Measurements from ENCODE around the gene NAA38. TPM values are rescaled to one million over a fixed set of nuclear protein-coding genes. Genes with fewer than 3 reads are reported as not detected.

NAA38 gene
- total and polyA plus RNA-seq, 7 experiments from 2014 or later: 22.1 to 132 (median 30.3) TPM

- H3K4me3 Mint-ChIP-seq: no peak overlapping the region
- CTCF ChIA-PET: no interaction called here
- peaks cover 0 to 10% (median 8%) of the 10 kb centered on the region in 7 donors for H3K4me1 Mint-ChIP-seq
- DNase-seq (no peak), ATAC-seq (no peak)
- H3K4me1 ChIP-seq (ENCODE audit: control insufficient read depth in 2 of 2, insufficient read depth in 2 of 2, low read length in 2 of 2): peaks cover 0 to 4% of the 10 kb centered on the region in 2 donors
- H3K9me3 Mint-ChIP-seq: peaks cover 0 to 2% (median 0%) of the 10 kb centered on the region in 11 donors
- H3K27me3 Mint-ChIP-seq: peaks cover 7 to 35% (median 14%) of the 10 kb centered on the region in 5 donors
- POLR2A ChIA-PET: no interaction called here
- H3K27ac Mint-ChIP-seq: no peak overlapping the region
- intact Hi-C loops (cut with micrococcal nuclease): no loop called here
- H3K36me3 Mint-ChIP-seq: no peaks in the 10 kb centered on the region
- peaks cover 0 to 3% of the 10 kb centered on the region in 2 donors for H3K27me3 ChIP-seq (ENCODE audit: control insufficient read depth in 2 of 2, insufficient read depth in 2 of 2, low read length in 2 of 2)
- H3K27ac ChIP-seq (ENCODE audit: low read depth, low read length): no peak overlapping the region
- H3K36me3 ChIP-seq (ENCODE audit: control insufficient read depth in 2 of 3, insufficient read depth in 3 of 3, low read length in 3 of 3): no peaks in the 10 kb centered on the region
- no peaks in the 10 kb centered on the region for H3K9me3 ChIP-seq (ENCODE audit: control insufficient read depth in 2 of 3, low read length in 3 of 3)
- no peak overlapping the region for H3K4me3 ChIP-seq (ENCODE audit: low read length)
These were observed 50.2 kb downstream of the NAA38 start for GRCh38 chr17:7807206-7807605.

Other genes with a start within 250 kb of the NAA38 start
- 10 to 100 TPM; 24.6 to 46.9 (median 34.0) TPM for gene FXR2, start 242.7 kb downstream of the NAA38 start, total RNA-seq
- 10 to 100 TPM in 1 of 2 donors, 1 to 10 TPM in 1; 5.5 to 21.6 TPM for gene FXR2, start 242.7 kb downstream of the NAA38 start, polyA plus RNA-seq
- gene SAT2, start 229.7 kb downstream of the NAA38 start, total RNA-seq: 10 to 100 TPM; 26.5 to 95.0 (median 77.2) TPM
- gene SAT2, start 229.7 kb downstream of the NAA38 start, polyA plus RNA-seq: 10 to 100 TPM; 42.0 to 47.2 TPM
- not detected for gene SHBG, start 227.4 kb downstream of the NAA38 start, total RNA-seq
- not detected for gene SHBG, start 227.4 kb downstream of the NAA38 start, polyA plus RNA-seq
- 1 to 10 TPM in 1 of 5 experiments, under 1 TPM in 4; 0.12 to 1.1 (median 0.29) TPM for gene ATP1B2, start 206.6 kb downstream of the NAA38 start, total RNA-seq
- gene ATP1B2, start 206.6 kb downstream of the NAA38 start, polyA plus RNA-seq: not detected
- 100 to 1,000 TPM in 3 of 5 experiments, 10 to 100 TPM in 2; 57.9 to 226 (median 104) TPM for gene TP53, start 170.1 kb downstream of the NAA38 start, total RNA-seq
- 10 to 100 TPM; 30.9 to 32.5 TPM for gene TP53, start 170.1 kb downstream of the NAA38 start, polyA plus RNA-seq
- gene WRAP53, start 169.1 kb downstream of the NAA38 start, total RNA-seq: 10 to 100 TPM in 2 of 5 experiments, 1 to 10 TPM in 3; 6.7 to 21.1 (median 9.6) TPM
- 10 to 100 TPM in 1 of 2 donors, 1 to 10 TPM in 1; 9.6 to 18.9 TPM for gene WRAP53, start 169.1 kb downstream of the NAA38 start, polyA plus RNA-seq
- not detected for gene EFNB3, start 152.4 kb downstream of the NAA38 start, total RNA-seq
- not detected for gene EFNB3, start 152.4 kb downstream of the NAA38 start, polyA plus RNA-seq
- under 1 TPM in 1 of 5 experiments, not detected in 4; 0.03 TPM for gene DNAH2, start 139.8 kb downstream of the NAA38 start, total RNA-seq
- not detected for gene DNAH2, start 139.8 kb downstream of the NAA38 start, polyA plus RNA-seq
- 100 to 1,000 TPM in 4 of 5 experiments, 10 to 100 TPM in 1; 32.2 to 179 (median 120) TPM for gene KDM6B, start 23.3 kb downstream of the NAA38 start, total RNA-seq
- gene KDM6B, start 23.3 kb downstream of the NAA38 start, polyA plus RNA-seq: 1 to 10 TPM in 1 of 2 donors, under 1 TPM in 1; 0.95 to 1.5 TPM
- gene TMEM88, start 2.5 kb downstream of the NAA38 start, total RNA-seq: 10 to 100 TPM in 4 of 5 experiments, under 1 TPM in 1; 0.70 to 32.7 (median 11.6) TPM
- gene TMEM88, start 2.5 kb downstream of the NAA38 start, polyA plus RNA-seq: not detected
- 10 to 100 TPM in 2 of 5 experiments, 1 to 10 TPM in 3; 8.4 to 14.2 (median 9.5) TPM for gene CYB5D1, start 444 bp upstream of the NAA38 start, total RNA-seq
- gene CYB5D1, start 444 bp upstream of the NAA38 start, polyA plus RNA-seq: 1 to 10 TPM; 7.5 to 7.9 TPM
- 100 to 1,000 TPM; 189 to 417 (median 359) TPM for gene CHD3, start 31.2 kb upstream of the NAA38 start, total RNA-seq
- gene CHD3, start 31.2 kb upstream of the NAA38 start, polyA plus RNA-seq: 10 to 100 TPM; 12.7 to 39.3 TPM
- 1 to 10 TPM; 2.6 to 8.2 (median 5.5) TPM for gene RNF227, start 58.7 kb upstream of the NAA38 start, total RNA-seq
- gene RNF227, start 58.7 kb upstream of the NAA38 start, polyA plus RNA-seq: 1 to 10 TPM; 3.2 to 4.9 TPM
- gene KCNAB3, start 72.3 kb upstream of the NAA38 start, total RNA-seq: 10 to 100 TPM in 4 of 5 experiments, 1 to 10 TPM in 1; 9.4 to 18.0 (median 17.5) TPM
- under 1 TPM; 0.10 to 0.25 TPM for gene KCNAB3, start 72.3 kb upstream of the NAA38 start, polyA plus RNA-seq
- gene TRAPPC1, start 74.4 kb upstream of the NAA38 start, total RNA-seq: 100 to 1,000 TPM in 3 of 5 experiments, 10 to 100 TPM in 2; 71.4 to 216 (median 103) TPM
- 100 to 1,000 TPM; 227 to 235 TPM for gene TRAPPC1, start 74.4 kb upstream of the NAA38 start, polyA plus RNA-seq
- gene CNTROB, start 74.6 kb upstream of the NAA38 start, total RNA-seq: 10 to 100 TPM; 29.0 to 50.5 (median 33.6) TPM
- 10 to 100 TPM; 10.4 to 16.7 TPM for gene CNTROB, start 74.6 kb upstream of the NAA38 start, polyA plus RNA-seq
- gene GUCY2D, start 145.1 kb upstream of the NAA38 start, total RNA-seq: under 1 TPM in 3 of 5 experiments, not detected in 2; 0.07 to 0.32 (median 0.20) TPM
- gene GUCY2D, start 145.1 kb upstream of the NAA38 start, polyA plus RNA-seq: under 1 TPM in 1 of 2 donors, not detected in 1; 0.98 TPM
- under 1 TPM in 1 of 5 experiments, not detected in 4; 0.61 TPM for gene ALOX15B, start 181.5 kb upstream of the NAA38 start, total RNA-seq
- gene ALOX15B, start 181.5 kb upstream of the NAA38 start, polyA plus RNA-seq: not detected
- gene ALOX12B, start 230.2 kb upstream of the NAA38 start, total RNA-seq: 1 to 10 TPM in 2 of 5 experiments, under 1 TPM in 3; 0.44 to 1.1 (median 0.94) TPM
- gene ALOX12B, start 230.2 kb upstream of the NAA38 start, polyA plus RNA-seq: 1 to 10 TPM in 1 of 2 donors, under 1 TPM in 1; 0.78 to 1.0 TPM

Data from naive thymus-derived CD4-positive, alpha-beta T cell (primary cell).